Body of pancreas (tissue), 4 donors: ENCODE results near the gene EIF5AL1. TPM values are rescaled to one million over a fixed set of nuclear protein-coding genes. Genes with fewer than 3 reads are reported as not detected.
"Not testable (repeated sequence)": the region's sequence is repeated elsewhere in the genome, so short reads cannot be mapped to it uniquely, and the experiment has no call there.

Experiments
- ATAC-seq: fragments of 150-250 bp; one replicate; pipeline ENCODE4 v1.9.1; 2016
- DNase-seq, 4 donors: peaks; one replicate each; pipeline ENCODE4 v3.0.0-alpha.2; 2019
- H3K27ac ChIP-seq, 4 donors: fragments of 200-600 bp; sonication (generic); 1 replicate in 3 of 4; 2 replicates in 1 of 4; pipeline versions ENCODE4 v1.5.1 to v1.6.1; 2016 to 2019; ENCODE audit warnings: mild to moderate bottlenecking in 1 of 4, mixed read lengths in 1 of 4, moderate library complexity in 1 of 4
- H3K27me3 ChIP-seq, 2 donors: fragments of 200-600 bp; sonication (generic); one replicate each; pipeline ENCODE4 v1.6.0; 2016; ENCODE audit warnings: mild to moderate bottlenecking in 1 of 2
- H3K36me3 ChIP-seq, 2 donors: fragments of 200-600 bp; sonication (generic); replicated peaks in 1 of 2; 2 replicates each; pipeline ENCODE4 v1.5.1; 2016; ENCODE audit warnings: low read depth in 2 of 2; ENCODE audit not compliant: insufficient read depth in 1 of 2
- H3K4me1 ChIP-seq: fragments of 200-600 bp; sonication (generic); one replicate; pipeline ENCODE4 v1.6.0; 2016
- H3K4me3 ChIP-seq, 2 donors: fragments of 200-600 bp; sonication (generic); 1 replicate in 1 of 2; 2 replicates in 1 of 2; pipeline ENCODE4 v1.5.1; 2016 to 2019
- H3K9me3 ChIP-seq, 3 donors: fragments of 200-600 bp; sonication (generic); 1 replicate in 2 of 3; 2 replicates in 1 of 3; pipeline ENCODE4 v1.5.1; 2016
- CTCF ChIP-seq, 7 experiments: fragments of 450-650 bp in 4 of 7; fragments of 200-600 bp in 3 of 7; sonication (generic) in 3 of 7; IDR thresholded peaks; one replicate each; pipeline ENCODE4 v1.5.1; 2016 to 2019; ENCODE audit warnings: antibody characterized with exemption in 7 of 7
- POLR2A ChIP-seq, 3 donors: fragments of 450-650 bp; IDR thresholded peaks; one replicate each; pipeline ENCODE4 v1.6.1; 2016; ENCODE audit warnings: antibody characterized with exemption in 3 of 3, mild to moderate bottlenecking in 2 of 3
- WGBS, 2 donors: methylation state at CpG; one replicate each; pipeline ENCODE4 v1.1.5; 2017; 5-methylcytosine and 5-hydroxymethylcytosine counted together
- intact Hi-C: fragments of 100-400 bp; cut with DNase I; formaldehyde crosslinking; loops from one replicate; pipeline ENCODE4 v1.15.1; 2023
- total RNA-seq, 2 donors: library from RNA; depleted of rRNA; stranded (reverse); fragments of >200 nt; gene quantifications; one replicate each; pipeline ENCODE4 v1.1.0, GENCODE V29; 2016

EIF5AL1 gene
- total RNA-seq, 2 donors from 2014 or later = not detected

DNA sequence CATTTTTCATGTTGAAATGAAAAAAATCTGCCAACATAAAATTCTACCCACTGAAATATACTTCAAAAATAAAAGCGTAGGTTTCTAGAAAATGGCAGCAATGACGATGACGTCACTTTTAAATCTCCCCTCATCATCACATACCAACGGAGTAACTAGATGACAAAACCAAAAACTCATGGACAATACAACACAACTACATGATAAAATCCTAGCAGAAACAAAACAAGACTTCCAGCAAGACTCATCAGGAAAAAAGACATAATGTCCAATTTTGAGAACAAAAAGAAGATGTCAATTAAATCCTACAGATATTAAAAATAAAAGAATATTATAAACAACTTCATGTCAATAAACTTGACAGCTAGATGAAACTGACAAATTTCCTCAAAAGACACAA, 15.9 kb downstream of the EIF5AL1 start:
- intact Hi-C loops, H3K27ac ChIP-seq, H3K4me3 ChIP-seq, DNase-seq, H3K36me3 ChIP-seq, ATAC-seq, H3K4me1 ChIP-seq, H3K9me3 ChIP-seq, H3K27me3 ChIP-seq: not testable (repeated sequence)
- WGBS, 2 donors = 77 to 85% methylated on average over 3 to 4 of the region's 4 CpGs

- not testable (repeated sequence) for H3K27me3 ChIP-seq, H3K4me3 ChIP-seq, ATAC-seq, H3K4me1 ChIP-seq, H3K27ac ChIP-seq, H3K36me3 ChIP-seq, H3K9me3 ChIP-seq
- DNase-seq = peak in 1 of 4 donors; percentile 20
- WGBS, 2 donors = 84 to 90% methylated on average over 7 to 9 of the region's 11 CpGs
- intact Hi-C loops = loop anchor here (10.0 kb wide), 1 partner anchor 391 kb away; no protein-coding TSS in a partner anchor
Measured at GRCh38 chr10:79533142-79533902, 21.0 kb downstream of the EIF5AL1 start.

- H3K27me3 ChIP-seq, DNase-seq, H3K4me3 ChIP-seq, ATAC-seq, H3K9me3 ChIP-seq, H3K27ac ChIP-seq, H3K4me1 ChIP-seq, H3K36me3 ChIP-seq: not testable (repeated sequence)
- WGBS, 2 donors = 80 to 100% methylated on average over 1 of the region's 5 CpGs
- intact Hi-C loops = loop anchor here (10.0 kb wide), 1 partner anchor 391 kb away; no protein-coding TSS in a partner anchor
Measured at GRCh38 chr10:79533903-79534175, 21.5 kb downstream of the EIF5AL1 start.

- not testable (repeated sequence) for ATAC-seq, H3K4me3 ChIP-seq
- 46 to 68% methylated on average over 6 of the region's 6 CpGs for WGBS, 2 donors
Measured at GRCh38 chr10:79538311-79538710, 26.0 kb downstream of the EIF5AL1 start.

GRCh38 chr10:79540930-79541329, 28.6 kb downstream of the EIF5AL1 start:
- intact Hi-C loops, ATAC-seq, H3K36me3 ChIP-seq, H3K27ac ChIP-seq, H3K4me1 ChIP-seq, H3K27me3 ChIP-seq, H3K4me3 ChIP-seq, H3K9me3 ChIP-seq, DNase-seq: not testable (repeated sequence)
- 75 to 83% methylated on average over 1 of the region's 1 CpG for WGBS, 2 donors

More at GRCh38 chr10:79538311-79538710, 26.0 kb downstream of the EIF5AL1 start:
- not testable (repeated sequence) for H3K9me3 ChIP-seq, H3K36me3 ChIP-seq, H3K27ac ChIP-seq, H3K27me3 ChIP-seq, DNase-seq, H3K4me1 ChIP-seq
- intact Hi-C loops = loop anchor here (10.0 kb wide), 1 partner anchor 386 kb away; no protein-coding TSS in a partner anchor

GRCh38 chr10:79542626-79543025, 30.3 kb downstream of the EIF5AL1 start:
- no peak for ATAC-seq
- Histone ChIP-seq H3K4me1 (peaks cover 7% of the 10 kb centered on the region), H3K36me3 (no peaks in the 10 kb centered on the region), H3K27me3 (no peaks in the 10 kb centered on the region), H3K9me3 (no peaks in the 10 kb centered on the region), H3K4me3 (no peak overlapping the region), H3K27ac (no peak overlapping the region)
- DNase-seq = no peak
- TF ChIP-seq CTCF (IDR thresholded peaks at IDR 0.05) = no peak
- no peak for TF ChIP-seq POLR2A (IDR thresholded peaks at IDR 0.05)
- intact Hi-C loops = no loop called here
- WGBS, 2 donors = 16 to 31% methylated on average over 2 of the region's 2 CpGs

DNA sequence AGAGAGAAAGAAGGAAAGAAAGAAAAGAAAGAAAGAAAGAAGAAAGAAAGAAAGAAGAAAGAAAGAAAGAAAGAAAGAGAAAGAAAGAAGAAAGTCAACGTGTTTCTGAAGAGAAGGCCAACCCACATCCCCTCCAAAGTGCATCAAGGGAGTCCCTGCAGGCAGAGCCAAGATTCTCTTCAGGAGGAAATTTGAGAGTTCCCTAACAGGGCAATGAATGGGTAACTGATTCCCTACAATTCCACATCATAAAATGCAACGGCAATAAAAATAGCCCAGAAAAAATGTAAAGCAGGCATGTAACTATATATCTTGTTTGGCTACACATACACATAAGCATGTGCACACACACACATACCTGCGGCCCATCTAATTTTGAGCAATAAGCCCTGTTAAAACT, 32.1 kb downstream of the EIF5AL1 start:
- H3K9me3 ChIP-seq, DNase-seq, H3K27me3 ChIP-seq, H3K36me3 ChIP-seq, H3K4me1 ChIP-seq, H3K27ac ChIP-seq, H3K4me3 ChIP-seq, ATAC-seq, intact Hi-C loops: not testable (repeated sequence)
- WGBS, 2 donors = 89 to 91% methylated on average over 3 of the region's 3 CpGs

DNA sequence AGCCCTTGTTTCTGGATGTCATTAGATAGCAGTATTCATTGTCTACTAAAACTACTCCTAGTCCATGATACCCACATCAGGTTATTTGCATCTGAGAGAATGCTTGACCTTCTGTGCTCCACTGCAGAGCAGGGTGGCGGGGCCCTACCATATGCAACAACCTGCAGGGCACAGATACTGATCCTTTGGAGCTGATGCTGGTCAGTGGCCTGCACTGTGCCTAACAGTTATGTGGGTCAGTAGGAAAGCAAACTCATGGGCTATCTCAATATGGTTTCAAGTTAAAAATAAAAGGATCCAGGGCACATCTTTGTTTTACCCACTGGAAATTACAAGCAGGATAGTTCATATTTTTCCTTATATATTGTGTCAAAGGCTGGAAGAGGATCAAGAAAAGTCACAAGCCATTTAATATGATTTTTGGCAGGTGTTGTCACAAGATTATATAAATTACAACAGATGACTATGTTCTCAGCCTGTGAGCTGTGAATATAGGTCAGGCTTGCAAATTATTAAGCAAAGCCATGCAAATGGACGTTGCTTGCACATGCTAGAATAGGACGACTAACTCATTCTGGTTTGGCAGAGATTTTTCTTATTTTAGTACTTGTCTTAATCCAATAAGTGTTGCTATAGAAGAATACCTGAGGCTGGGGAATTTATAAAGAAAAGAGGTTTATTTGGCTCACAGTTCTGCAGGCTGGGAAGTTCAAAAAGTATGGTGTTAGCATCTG, 32.8 kb downstream of the EIF5AL1 start:
- DNase-seq, ATAC-seq: not testable (repeated sequence)
- 42 to 45% methylated on average over 3 of the region's 3 CpGs for WGBS, 2 donors

DNA sequence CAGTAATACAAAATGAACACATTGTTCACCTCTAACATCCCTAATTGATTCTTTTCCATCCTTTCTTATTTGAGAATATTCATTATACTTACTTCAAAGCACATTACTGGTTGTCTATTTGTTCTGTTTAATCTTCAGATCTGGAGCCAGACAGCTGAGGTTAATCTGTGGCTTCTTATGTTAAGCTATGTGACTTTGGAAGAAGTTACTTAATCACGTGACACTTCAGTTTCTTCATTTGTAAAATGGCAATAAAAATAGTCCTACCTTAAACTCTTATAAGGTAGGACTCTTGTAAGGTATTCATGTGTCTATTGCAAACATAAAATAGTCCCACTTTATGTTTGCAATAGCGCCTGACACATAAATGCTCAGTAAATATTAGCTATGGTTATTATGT, 34.8 kb downstream of the EIF5AL1 start:
- H3K4me1 ChIP-seq, H3K9me3 ChIP-seq, intact Hi-C loops, H3K36me3 ChIP-seq, H3K27me3 ChIP-seq, DNase-seq, H3K27ac ChIP-seq, ATAC-seq, H3K4me3 ChIP-seq: not testable (repeated sequence)
- 84 to 89% methylated on average over 2 of the region's 2 CpGs for WGBS, 2 donors

More for the DNA sequence above, 32.8 kb downstream of the EIF5AL1 start:
- H3K36me3 ChIP-seq, H3K27me3 ChIP-seq, H3K27ac ChIP-seq, intact Hi-C loops, H3K4me3 ChIP-seq, H3K9me3 ChIP-seq, H3K4me1 ChIP-seq: not testable (repeated sequence)
